Fibroblast of villous mesenchyme (primary cell): ENCODE results near the gene COA8. TPM values are rescaled to one million over a fixed set of nuclear protein-coding genes. Genes with fewer than 3 reads are reported as not detected.

Experiments
- DNase-seq: peaks from one replicate; pipeline ENCODE4 v3.0.0-alpha.2; 2010; ENCODE audit warnings: low read depth
- H3K4me3 ChIP-seq: 2 replicates; pipeline ENCODE4 v1.5.1; 2011; ENCODE audit warnings: low read depth, mild to moderate bottlenecking, low read length
- small RNA-seq: library from RNA; depleted of rRNA; stranded (forward); fragments of <200 nt; gene quantifications from one replicate; pipeline ENCODE3, GENCODE V24; 2012
- total RNA-seq: library from RNA; depleted of rRNA; stranded (reverse); fragments of >200 nt; gene quantifications from 2 replicates; pipeline ENCODE4 v1.2.3, GENCODE V29; 2012
- TF ChIP-seq, protein P1 (sequence below): IDR thresholded peaks from 2 replicates; pipeline ENCODE4 v1.5.1; 2012; ENCODE audit warnings: low read depth, mild to moderate bottlenecking, low read length; ENCODE audit not compliant: insufficient read depth

The COA8 gene
- total RNA-seq, 1 donor = 32.0 TPM

DNA sequence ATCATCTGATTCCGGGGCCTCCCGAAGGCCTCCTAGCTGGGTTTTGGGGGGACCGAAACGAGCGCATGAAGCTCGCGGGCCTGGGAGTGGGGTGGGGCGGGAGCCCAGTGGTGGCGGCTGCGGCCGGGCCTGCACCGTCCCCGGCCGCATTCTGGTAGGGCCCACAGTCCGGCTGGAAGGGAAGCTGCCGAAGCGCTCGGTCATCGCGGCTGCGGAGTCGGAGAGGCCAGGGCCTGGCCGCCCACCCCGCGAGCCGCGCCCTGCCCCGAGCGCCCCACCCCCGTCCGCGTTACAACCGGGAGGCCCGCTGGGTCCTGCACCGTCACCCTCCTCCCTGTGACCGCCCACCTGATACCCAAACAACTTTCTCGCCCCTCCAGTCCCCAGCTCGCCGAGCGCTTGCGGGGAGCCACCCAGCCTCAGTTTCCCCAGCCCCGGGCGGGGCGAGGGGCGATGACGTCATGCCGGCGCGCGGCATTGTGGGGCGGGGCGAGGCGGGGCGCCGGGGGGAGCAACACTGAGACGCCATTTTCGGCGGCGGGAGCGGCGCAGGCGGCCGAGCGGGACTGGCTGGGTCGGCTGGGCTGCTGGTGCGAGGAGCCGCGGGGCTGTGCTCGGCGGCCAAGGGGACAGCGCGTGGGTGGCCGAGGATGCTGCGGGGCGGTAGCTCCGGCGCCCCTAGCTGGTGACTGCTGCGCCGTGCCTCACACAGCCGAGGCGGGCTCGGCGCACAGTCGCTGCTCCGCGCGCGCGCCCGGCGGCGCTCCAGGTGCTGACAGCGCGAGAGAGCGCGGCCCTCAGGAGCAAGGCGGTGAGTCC is 66.1 kb downstream of the COA8 start, which contains the start of gene KLC1:
TSS of gene KLC1 (plus strand) at position 528 of the 819 bp plus-strand sequence. CDS start 25,354 bp downstream, outside the sequence.
- peak; percentile 71 for DNase-seq
- TF ChIP-seq, protein P1, sequence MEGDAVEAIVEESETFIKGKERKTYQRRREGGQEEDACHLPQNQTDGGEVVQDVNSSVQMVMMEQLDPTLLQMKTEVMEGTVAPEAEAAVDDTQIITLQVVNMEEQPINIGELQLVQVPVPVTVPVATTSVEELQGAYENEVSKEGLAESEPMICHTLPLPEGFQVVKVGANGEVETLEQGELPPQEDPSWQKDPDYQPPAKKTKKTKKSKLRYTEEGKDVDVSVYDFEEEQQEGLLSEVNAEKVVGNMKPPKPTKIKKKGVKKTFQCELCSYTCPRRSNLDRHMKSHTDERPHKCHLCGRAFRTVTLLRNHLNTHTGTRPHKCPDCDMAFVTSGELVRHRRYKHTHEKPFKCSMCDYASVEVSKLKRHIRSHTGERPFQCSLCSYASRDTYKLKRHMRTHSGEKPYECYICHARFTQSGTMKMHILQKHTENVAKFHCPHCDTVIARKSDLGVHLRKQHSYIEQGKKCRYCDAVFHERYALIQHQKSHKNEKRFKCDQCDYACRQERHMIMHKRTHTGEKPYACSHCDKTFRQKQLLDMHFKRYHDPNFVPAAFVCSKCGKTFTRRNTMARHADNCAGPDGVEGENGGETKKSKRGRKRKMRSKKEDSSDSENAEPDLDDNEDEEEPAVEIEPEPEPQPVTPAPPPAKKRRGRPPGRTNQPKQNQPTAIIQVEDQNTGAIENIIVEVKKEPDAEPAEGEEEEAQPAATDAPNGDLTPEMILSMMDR = no peak
- peak within 1 kb of the TSS; percentile 89 for H3K4me3 ChIP-seq

DNA sequence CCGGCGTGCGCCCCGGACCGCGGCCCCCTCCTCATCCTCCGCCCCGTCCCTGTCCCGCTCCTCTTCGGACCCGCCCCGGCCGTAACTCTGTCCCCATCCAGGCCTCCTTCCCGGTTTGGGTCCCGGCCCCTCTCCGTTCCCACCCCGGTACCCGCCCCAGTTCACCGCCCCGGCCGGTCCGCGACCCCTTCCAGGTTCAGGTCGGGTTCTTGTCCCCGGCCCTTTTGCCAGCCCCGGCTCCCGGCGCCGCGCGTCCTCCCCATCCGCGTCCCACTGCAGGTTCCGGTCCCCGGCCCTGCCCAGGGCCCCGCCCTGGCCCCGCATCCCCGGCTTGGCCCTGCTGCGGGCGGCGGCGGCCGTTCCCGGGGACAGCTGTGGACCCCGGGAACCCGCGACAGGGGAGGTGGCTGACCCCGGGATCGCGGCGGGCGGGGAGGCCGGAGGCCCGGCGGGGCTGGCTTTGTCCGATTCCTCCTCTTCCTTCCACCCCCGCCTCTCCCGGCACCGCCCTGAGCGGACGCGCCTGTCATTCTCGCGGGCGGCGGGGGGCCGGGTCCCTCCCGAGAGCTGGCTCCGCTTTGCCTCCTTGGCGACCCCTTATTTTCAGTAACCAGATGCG is 66.9 kb downstream of the COA8 start:
- H3K4me3 ChIP-seq = peak overlapping the region; percentile 89
- no peak for DNase-seq
- TF ChIP-seq, protein P1 = no peak

DNA sequence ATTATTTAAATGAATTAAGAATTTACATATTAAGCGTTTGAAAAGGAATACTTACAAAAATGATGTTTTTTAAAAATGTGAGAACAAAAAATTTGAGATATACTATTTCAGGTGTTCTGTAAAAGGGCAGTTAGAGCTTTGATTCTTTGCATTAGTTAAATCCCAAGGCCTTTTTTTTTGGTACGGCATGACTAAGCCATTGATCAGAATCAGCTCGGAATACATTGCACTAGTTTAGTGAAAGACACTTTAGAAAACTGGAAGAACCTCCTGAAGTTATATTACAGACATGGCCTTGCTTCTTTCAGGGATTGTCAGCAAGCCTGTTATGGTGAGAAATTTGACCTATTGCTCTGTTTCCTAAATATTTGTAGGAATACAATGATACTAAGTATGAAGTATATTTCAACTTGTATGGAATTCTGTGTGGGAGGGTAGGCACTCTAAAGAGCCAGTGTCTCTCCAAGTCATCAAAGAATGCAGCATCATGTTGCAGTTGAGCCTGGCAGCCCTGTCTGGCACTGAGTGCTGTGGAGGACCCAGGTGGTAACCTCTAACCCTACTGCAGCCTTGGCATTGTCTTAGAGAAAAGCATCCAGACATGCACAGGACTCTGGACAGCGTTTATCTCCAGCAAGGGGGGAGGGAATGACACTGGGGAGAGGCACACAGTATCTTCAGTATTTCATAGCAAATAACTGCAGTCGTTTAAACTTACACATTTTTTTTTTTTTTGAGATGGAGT is 67.8 kb downstream of the COA8 start:
- TF ChIP-seq, protein P1 = no peak
- H3K4me3 ChIP-seq = peak overlapping the region; percentile 89
- peak; percentile 17 for DNase-seq

DNA sequence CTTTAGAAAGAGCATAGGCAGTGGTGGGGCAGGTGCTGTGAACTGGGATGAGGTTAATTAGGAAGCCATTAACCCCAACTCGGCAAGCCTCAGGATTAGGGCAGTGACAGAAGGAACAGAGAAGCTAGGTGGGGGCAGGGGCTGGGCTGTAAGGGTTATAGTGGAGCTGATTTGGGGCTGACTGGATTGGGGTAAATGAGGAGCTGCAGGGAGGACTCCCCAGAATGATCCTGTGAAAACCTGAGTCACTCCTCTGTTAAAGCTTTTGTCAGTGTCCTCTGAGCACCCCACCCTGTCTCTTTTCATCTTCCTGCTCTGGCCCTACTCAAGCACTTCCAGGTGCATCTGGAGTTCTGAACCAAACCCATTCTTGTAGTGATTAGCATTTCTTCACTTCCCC is 70.6 kb downstream of the COA8 start:
- no peak overlapping the region for H3K4me3 ChIP-seq
- TF ChIP-seq, protein P1 = no peak
- DNase-seq = no peak

DNA sequence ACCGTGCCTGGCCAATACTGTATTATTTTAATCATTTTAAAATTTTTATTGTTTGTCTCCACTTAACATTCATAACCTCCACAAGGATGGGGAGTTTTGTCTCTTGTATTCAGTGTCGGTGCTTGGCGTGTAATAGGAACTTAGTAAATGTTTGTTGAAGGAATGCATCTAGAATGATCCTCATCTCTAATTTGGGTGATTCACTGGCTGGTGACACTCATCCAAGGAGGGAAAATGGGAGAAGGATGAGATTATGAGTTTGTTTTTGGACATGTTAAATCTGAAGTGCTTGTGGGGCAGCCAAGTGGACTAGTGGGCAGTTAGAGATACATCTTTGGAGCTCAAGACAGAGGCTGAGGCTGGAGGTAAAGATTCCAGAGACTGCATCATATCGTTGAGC is 71.4 kb downstream of the COA8 start:
- TF ChIP-seq, protein P1 = no peak
- no peak for DNase-seq
- H3K4me3 ChIP-seq = no peak overlapping the region

DNA sequence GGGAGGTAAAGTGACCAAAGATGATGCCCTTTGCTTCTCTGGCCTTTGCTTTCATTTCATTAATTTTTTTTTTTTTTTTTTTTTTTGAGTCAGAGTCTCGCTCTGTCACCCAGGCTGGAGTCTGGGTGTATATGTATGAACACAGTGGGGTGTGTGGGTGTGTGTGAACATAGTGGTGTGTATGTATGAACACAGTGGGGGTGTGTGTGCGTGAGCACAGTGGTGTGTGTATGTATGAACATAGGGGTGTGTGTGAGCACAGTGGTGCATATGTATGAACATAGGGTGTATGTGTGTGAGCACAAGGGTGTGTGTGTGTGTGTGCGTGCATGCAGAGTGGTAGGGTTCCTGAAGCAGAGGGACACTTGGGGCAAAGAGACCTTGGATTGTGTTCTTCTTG is 75.8 kb downstream of the COA8 start:
- no peak for DNase-seq
- H3K4me3 ChIP-seq = no peak overlapping the region
- TF ChIP-seq, protein P1 = no peak

Small RNAs within 50 kb of the gene (small RNA-seq; reads per million reads assigned to genes)
- gene RNU4-68P = not detected
- not detected for gene RNU7-160P

Other genes with a start within 250 kb of the COA8 start
- 122 and 124 TPM in 2 replicates for gene EIF5, start 228.7 kb upstream of the COA8 start, total RNA-seq
- gene MARK3, start 177.5 kb upstream of the COA8 start, total RNA-seq = 79.2 and 108 TPM in 2 replicates
- 9.0 and 17.7 TPM in 2 replicates for gene CKB, start 40.1 kb upstream of the COA8 start, total RNA-seq
- 8.2 and 9.7 TPM in 2 replicates for gene TRMT61A, start 33.8 kb upstream of the COA8 start, total RNA-seq
- 28.3 and 42.7 TPM in 2 replicates for gene BAG5, start 303 bp upstream of the COA8 start, total RNA-seq
- gene KLC1, start 66.3 kb downstream of the COA8 start, total RNA-seq = 217 and 237 TPM in 2 replicates
- 10.0 and 11.7 TPM in 2 replicates for gene XRCC3, start 152.5 kb downstream of the COA8 start, total RNA-seq
- gene ZFYVE21, start 152.8 kb downstream of the COA8 start, total RNA-seq = 35.1 and 53.5 TPM in 2 replicates